Measurements from ENCODE around the gene NUP54.

NUP54 gene

GRCh38 chr4:76148142-76148865 is at the start of gene NUP54:
Gene NUP54 (minus strand): TSS chr4:76148397. CDS start chr4:76148374, 23 bp downstream.
- H3K9me3 ChIP-seq (ENCODE audit: control insufficient read depth, low read depth, low read length) = no peaks in the 10 kb centered on the region
- H3K36me3 ChIP-seq (ENCODE audit: control insufficient read depth, low read depth, low read length) = peaks cover 10% of the 10 kb centered on the region
- peak within 1 kb of the TSS; percentile 93 for H3K4me3 ChIP-seq (ENCODE audit: low read length)
- no peaks in the 10 kb centered on the region for H3K27me3 ChIP-seq (ENCODE audit: control insufficient read depth, insufficient read depth, low read length)
- H3K9ac ChIP-seq (ENCODE audit: low read length) = peak within 1 kb of the TSS; percentile 97
- H3K4me1 ChIP-seq (ENCODE audit: control insufficient read depth, low read depth, low read length) = peaks cover 17% of the 10 kb centered on the region
- H3K27ac ChIP-seq (ENCODE audit: low read length) = peak within 1 kb of the TSS; percentile 87

GRCh38 chr4:76197031-76197743 is 49.0 kb upstream of the NUP54 start:
- no peaks in the 10 kb centered on the region for H3K27me3 ChIP-seq (ENCODE audit: control insufficient read depth, insufficient read depth, low read length)
- peaks cover 7% of the 10 kb centered on the region for H3K36me3 ChIP-seq (ENCODE audit: control insufficient read depth, low read depth, low read length)
- H3K9ac ChIP-seq (ENCODE audit: low read length) = no peak overlapping the region
- H3K27ac ChIP-seq (ENCODE audit: low read length) = no peak overlapping the region
- no peaks in the 10 kb centered on the region for H3K4me1 ChIP-seq (ENCODE audit: control insufficient read depth, low read depth, low read length)
- no peak overlapping the region for H3K4me3 ChIP-seq (ENCODE audit: low read length)
- H3K9me3 ChIP-seq (ENCODE audit: control insufficient read depth, low read depth, low read length) = no peaks in the 10 kb centered on the region

GRCh38 chr4:76196376-76196775 is 48.2 kb upstream of the NUP54 start:
- Histone ChIP-seq H3K4me1 (ENCODE audit: control insufficient read depth, low read depth, low read length) (no peaks in the 10 kb centered on the region), H3K27ac (ENCODE audit: low read length) (no peak overlapping the region), H3K9me3 (ENCODE audit: control insufficient read depth, low read depth, low read length) (no peaks in the 10 kb centered on the region), H3K36me3 (ENCODE audit: control insufficient read depth, low read depth, low read length) (peaks cover 7% of the 10 kb centered on the region), H3K4me3 (ENCODE audit: low read length) (no peak overlapping the region), H3K9ac (ENCODE audit: low read length) (no peak overlapping the region), H3K27me3 (ENCODE audit: control insufficient read depth, insufficient read depth, low read length) (no peaks in the 10 kb centered on the region)

GRCh38 chr4:76195326-76195725 is 47.1 kb upstream of the NUP54 start:
- Histone ChIP-seq H3K9ac (ENCODE audit: low read length) (no peak overlapping the region), H3K4me1 (ENCODE audit: control insufficient read depth, low read depth, low read length) (no peaks in the 10 kb centered on the region), H3K27me3 (ENCODE audit: control insufficient read depth, insufficient read depth, low read length) (no peaks in the 10 kb centered on the region), H3K9me3 (ENCODE audit: control insufficient read depth, low read depth, low read length) (no peaks in the 10 kb centered on the region), H3K27ac (ENCODE audit: low read length) (no peak overlapping the region), H3K4me3 (ENCODE audit: low read length) (no peak overlapping the region), H3K36me3 (ENCODE audit: control insufficient read depth, low read depth, low read length) (peaks cover 7% of the 10 kb centered on the region)

GRCh38 chr4:76194325-76194724 is 46.1 kb upstream of the NUP54 start:
- no peaks in the 10 kb centered on the region for H3K4me1 ChIP-seq (ENCODE audit: control insufficient read depth, low read depth, low read length)
- peaks cover 7% of the 10 kb centered on the region for H3K36me3 ChIP-seq (ENCODE audit: control insufficient read depth, low read depth, low read length)
- no peak overlapping the region for H3K27ac ChIP-seq (ENCODE audit: low read length)

GRCh38 chr4:76192236-76192635 is 44.0 kb upstream of the NUP54 start:
- peaks cover 7% of the 10 kb centered on the region for H3K36me3 ChIP-seq (ENCODE audit: control insufficient read depth, low read depth, low read length)
- no peaks in the 10 kb centered on the region for H3K9me3 ChIP-seq (ENCODE audit: control insufficient read depth, low read depth, low read length)
- no peaks in the 10 kb centered on the region for H3K4me1 ChIP-seq (ENCODE audit: control insufficient read depth, low read depth, low read length)
- no peak overlapping the region for H3K27ac ChIP-seq (ENCODE audit: low read length)
- no peak overlapping the region for H3K9ac ChIP-seq (ENCODE audit: low read length)
- no peaks in the 10 kb centered on the region for H3K27me3 ChIP-seq (ENCODE audit: control insufficient read depth, insufficient read depth, low read length)
- H3K4me3 ChIP-seq (ENCODE audit: low read length) = no peak overlapping the region

More at GRCh38 chr4:76194325-76194724, 46.1 kb upstream of the NUP54 start:
- H3K9ac ChIP-seq (ENCODE audit: low read length) = no peak overlapping the region
- no peaks in the 10 kb centered on the region for H3K27me3 ChIP-seq (ENCODE audit: control insufficient read depth, insufficient read depth, low read length)
- no peak overlapping the region for H3K4me3 ChIP-seq (ENCODE audit: low read length)
- H3K9me3 ChIP-seq (ENCODE audit: control insufficient read depth, low read depth, low read length) = no peaks in the 10 kb centered on the region

GRCh38 chr4:76188557-76188956 is 40.4 kb upstream of the NUP54 start:
- Histone ChIP-seq H3K4me1 (ENCODE audit: control insufficient read depth, low read depth, low read length) (no peaks in the 10 kb centered on the region), H3K27me3 (ENCODE audit: control insufficient read depth, insufficient read depth, low read length) (no peaks in the 10 kb centered on the region), H3K9me3 (ENCODE audit: control insufficient read depth, low read depth, low read length) (no peaks in the 10 kb centered on the region), H3K27ac (ENCODE audit: low read length) (no peak overlapping the region), H3K36me3 (ENCODE audit: control insufficient read depth, low read depth, low read length) (peaks cover 3% of the 10 kb centered on the region), H3K9ac (ENCODE audit: low read length) (no peak overlapping the region), H3K4me3 (ENCODE audit: low read length) (no peak overlapping the region)

- Histone ChIP-seq H3K9me3 (ENCODE audit: control insufficient read depth, low read depth, low read length) (no peaks in the 10 kb centered on the region), H3K27ac (ENCODE audit: low read length) (no peak overlapping the region), H3K4me3 (ENCODE audit: low read length) (no peak overlapping the region), H3K36me3 (ENCODE audit: control insufficient read depth, low read depth, low read length) (peaks cover 3% of the 10 kb centered on the region), H3K9ac (ENCODE audit: low read length) (no peak overlapping the region), H3K4me1 (ENCODE audit: control insufficient read depth, low read depth, low read length) (no peaks in the 10 kb centered on the region), H3K27me3 (ENCODE audit: control insufficient read depth, insufficient read depth, low read length) (no peaks in the 10 kb centered on the region)
Observed at GRCh38 chr4:76188149-76188548, 40.0 kb upstream of the NUP54 start.

- Histone ChIP-seq H3K27ac (ENCODE audit: low read length) (no peak overlapping the region), H3K36me3 (ENCODE audit: control insufficient read depth, low read depth, low read length) (no peaks in the 10 kb centered on the region), H3K4me1 (ENCODE audit: control insufficient read depth, low read depth, low read length) (no peaks in the 10 kb centered on the region), H3K9ac (ENCODE audit: low read length) (no peak overlapping the region), H3K4me3 (ENCODE audit: low read length) (no peak overlapping the region), H3K27me3 (ENCODE audit: control insufficient read depth, insufficient read depth, low read length) (no peaks in the 10 kb centered on the region), H3K9me3 (ENCODE audit: control insufficient read depth, low read depth, low read length) (no peaks in the 10 kb centered on the region)
Observed at GRCh38 chr4:76187152-76187551, 39.0 kb upstream of the NUP54 start.

GRCh38 chr4:76182463-76182862 is 34.3 kb upstream of the NUP54 start:
- H3K27ac ChIP-seq (ENCODE audit: low read length) = no peak overlapping the region
- H3K4me3 ChIP-seq (ENCODE audit: low read length) = no peak overlapping the region
- no peaks in the 10 kb centered on the region for H3K4me1 ChIP-seq (ENCODE audit: control insufficient read depth, low read depth, low read length)
- H3K36me3 ChIP-seq (ENCODE audit: control insufficient read depth, low read depth, low read length) = no peaks in the 10 kb centered on the region
- no peaks in the 10 kb centered on the region for H3K27me3 ChIP-seq (ENCODE audit: control insufficient read depth, insufficient read depth, low read length)
- H3K9ac ChIP-seq (ENCODE audit: low read length) = no peak overlapping the region
- no peaks in the 10 kb centered on the region for H3K9me3 ChIP-seq (ENCODE audit: control insufficient read depth, low read depth, low read length)

- Histone ChIP-seq H3K4me1 (ENCODE audit: control insufficient read depth, low read depth, low read length) (no peaks in the 10 kb centered on the region), H3K27ac (ENCODE audit: low read length) (no peak overlapping the region), H3K9me3 (ENCODE audit: control insufficient read depth, low read depth, low read length) (no peaks in the 10 kb centered on the region), H3K9ac (ENCODE audit: low read length) (no peak overlapping the region), H3K4me3 (ENCODE audit: low read length) (no peak overlapping the region), H3K27me3 (ENCODE audit: control insufficient read depth, insufficient read depth, low read length) (no peaks in the 10 kb centered on the region), H3K36me3 (ENCODE audit: control insufficient read depth, low read depth, low read length) (peaks cover 8% of the 10 kb centered on the region)
Observed at GRCh38 chr4:76179398-76180318, 31.5 kb upstream of the NUP54 start.
